22Rv1 (cell line): ENCODE data around the gene NEIL3.
"Not testable (repeated sequence)": the region's sequence is repeated elsewhere in the genome, so short reads cannot be mapped to it uniquely, and the experiment has no call there.

ENCODE experiments used
- H3K27ac ChIP-seq: fragments of 450-650 bp; 2 replicates; pipeline ENCODE4 v1.5.1; 2017
- ZFX ChIP-seq: fragments of 450-650 bp; IDR thresholded peaks from 2 replicates; pipeline ENCODE4 v1.6.1; 2017; ENCODE audit warnings: antibody characterized with exemption, borderline replicate concordance
- TF ChIP-seq, protein P1 (sequence below): fragments of 450-650 bp; IDR thresholded peaks from 2 replicates; pipeline ENCODE4 v1.5.1; 2017; ENCODE audit warnings: mild to moderate bottlenecking

NEIL3 gene

DNA sequence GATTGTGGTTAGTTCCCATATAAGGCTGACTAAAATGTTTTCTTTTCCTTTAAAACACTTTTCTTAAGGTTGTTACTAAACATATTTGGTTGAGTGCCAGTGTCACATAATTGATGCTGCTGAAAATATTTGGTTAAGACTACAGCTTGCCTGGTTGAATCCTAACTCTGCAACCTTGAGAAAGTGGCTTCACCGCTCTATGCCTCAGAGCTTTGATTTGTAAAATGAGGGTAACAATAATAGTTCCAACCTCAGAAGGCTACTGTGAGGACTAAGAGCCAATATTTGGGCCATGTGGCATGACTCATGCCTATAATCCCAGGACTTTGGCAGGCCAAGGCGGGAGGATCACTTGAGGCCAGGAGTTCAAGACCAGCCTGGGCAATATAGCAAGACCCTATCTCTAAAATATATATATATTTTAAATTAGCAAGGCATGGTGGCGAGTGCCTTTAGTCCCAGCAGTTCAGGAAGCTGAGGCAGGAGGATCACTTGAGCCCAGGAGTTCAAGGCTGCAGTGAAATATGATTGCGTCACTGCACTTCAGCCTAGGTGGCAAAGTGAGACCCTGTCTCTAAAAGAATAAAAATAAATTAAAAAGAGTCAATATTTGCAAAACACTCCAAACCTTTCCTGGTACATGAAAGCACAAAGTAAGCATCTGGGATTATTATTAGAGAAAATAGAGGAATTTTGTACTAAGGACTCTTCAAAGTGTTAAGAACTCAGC lies 7.1 kb upstream of the NEIL3 start:
- H3K27ac ChIP-seq: no peak overlapping the region
- TF ChIP-seq, protein P1, sequence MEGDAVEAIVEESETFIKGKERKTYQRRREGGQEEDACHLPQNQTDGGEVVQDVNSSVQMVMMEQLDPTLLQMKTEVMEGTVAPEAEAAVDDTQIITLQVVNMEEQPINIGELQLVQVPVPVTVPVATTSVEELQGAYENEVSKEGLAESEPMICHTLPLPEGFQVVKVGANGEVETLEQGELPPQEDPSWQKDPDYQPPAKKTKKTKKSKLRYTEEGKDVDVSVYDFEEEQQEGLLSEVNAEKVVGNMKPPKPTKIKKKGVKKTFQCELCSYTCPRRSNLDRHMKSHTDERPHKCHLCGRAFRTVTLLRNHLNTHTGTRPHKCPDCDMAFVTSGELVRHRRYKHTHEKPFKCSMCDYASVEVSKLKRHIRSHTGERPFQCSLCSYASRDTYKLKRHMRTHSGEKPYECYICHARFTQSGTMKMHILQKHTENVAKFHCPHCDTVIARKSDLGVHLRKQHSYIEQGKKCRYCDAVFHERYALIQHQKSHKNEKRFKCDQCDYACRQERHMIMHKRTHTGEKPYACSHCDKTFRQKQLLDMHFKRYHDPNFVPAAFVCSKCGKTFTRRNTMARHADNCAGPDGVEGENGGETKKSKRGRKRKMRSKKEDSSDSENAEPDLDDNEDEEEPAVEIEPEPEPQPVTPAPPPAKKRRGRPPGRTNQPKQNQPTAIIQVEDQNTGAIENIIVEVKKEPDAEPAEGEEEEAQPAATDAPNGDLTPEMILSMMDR: no peak
- no peak for TF ChIP-seq ZFX

DNA sequence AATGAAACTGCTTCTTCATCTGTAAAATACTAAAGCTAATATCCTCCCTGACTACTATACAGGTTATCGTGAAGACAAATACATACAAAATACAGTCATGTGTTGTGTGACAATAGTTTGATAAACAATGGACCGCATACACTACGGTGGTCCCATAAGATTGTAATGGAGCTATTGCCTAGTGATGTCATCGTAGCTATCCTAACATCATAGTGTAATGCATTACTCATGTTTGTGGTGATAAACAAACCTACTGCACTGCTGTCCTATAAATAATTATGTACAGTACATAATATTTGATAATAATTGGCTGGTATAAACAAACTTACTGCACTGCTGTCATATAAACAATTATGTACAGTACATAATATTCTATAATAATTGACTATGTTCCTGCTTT lies 5.6 kb upstream of the NEIL3 start:
- TF ChIP-seq, protein P1: no peak
- no peak for TF ChIP-seq ZFX
- no peak overlapping the region for H3K27ac ChIP-seq

DNA sequence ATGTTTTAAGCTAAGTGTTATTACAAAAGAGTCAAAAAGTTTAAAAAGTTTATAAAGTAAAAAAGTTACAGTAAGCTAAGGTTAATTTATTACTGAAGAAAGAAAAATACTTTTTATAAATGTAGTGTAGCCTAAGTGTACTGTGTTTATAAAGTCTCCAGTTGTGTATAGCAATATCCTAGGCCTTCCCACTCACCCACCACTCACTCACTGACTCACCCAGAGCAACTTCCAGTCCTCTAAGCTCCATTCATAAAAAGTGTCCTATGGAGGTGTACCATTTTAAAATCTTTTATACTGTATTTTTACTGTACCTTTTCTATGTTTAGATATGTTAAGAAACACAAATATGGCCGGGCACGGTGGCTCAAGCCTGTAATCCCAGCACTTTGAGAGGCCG lies 4.8 kb upstream of the NEIL3 start:
- H3K27ac ChIP-seq: not testable (repeated sequence)

DNA sequence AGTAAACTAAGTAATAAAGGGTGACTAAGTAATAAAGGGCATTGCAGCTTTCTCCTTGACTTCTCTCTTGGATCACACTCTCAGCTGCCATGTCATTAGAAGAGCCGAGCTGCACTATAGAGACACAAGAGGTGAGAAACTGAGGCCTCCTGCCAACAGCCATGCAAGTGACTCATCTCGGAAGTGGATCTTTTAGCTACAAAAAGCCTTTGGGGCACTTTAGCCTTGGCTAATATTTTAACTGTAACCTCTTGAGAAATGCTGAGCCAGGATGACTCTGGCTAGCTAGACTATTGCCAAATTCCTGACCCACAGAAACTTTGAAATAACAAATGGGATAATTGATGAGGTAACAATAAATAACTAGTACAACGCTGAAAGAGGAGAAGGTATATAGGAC lies 1.5 kb upstream of the NEIL3 start:
- no peak overlapping the region for H3K27ac ChIP-seq
- no peak for TF ChIP-seq ZFX
- TF ChIP-seq, protein P1: no peak

DNA sequence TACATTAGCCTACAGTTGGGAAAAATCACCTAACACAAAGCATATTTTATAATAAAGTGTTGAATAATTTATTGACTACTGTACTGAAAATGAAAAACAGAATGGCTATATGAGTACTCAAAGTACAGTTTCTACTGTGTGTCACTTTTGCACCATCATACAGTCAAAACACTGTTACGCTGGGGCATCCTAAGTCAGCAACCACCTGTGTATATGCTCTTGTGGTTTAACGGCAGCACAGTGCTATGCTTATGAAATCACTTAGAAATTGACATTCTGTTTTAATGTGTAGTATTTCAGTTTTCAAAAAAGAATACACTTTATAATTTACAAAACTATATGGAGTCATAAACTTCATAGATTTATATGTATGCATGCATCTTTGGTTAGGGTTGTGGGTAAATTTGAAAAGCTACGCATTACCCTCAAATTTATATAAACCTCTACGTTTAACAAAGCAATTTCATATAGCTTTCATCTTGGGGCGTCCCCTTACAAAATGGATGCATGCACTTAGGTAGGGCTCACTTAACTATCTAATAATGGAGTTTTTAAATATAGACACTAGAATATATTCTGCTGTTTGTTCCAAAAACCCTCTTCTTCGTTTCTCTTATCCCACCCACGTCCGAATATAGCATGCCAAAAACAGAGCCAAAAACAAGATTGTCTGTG lies 690 bp upstream of the NEIL3 start:
- peak overlapping the region; percentile 69 for H3K27ac ChIP-seq

DNA sequence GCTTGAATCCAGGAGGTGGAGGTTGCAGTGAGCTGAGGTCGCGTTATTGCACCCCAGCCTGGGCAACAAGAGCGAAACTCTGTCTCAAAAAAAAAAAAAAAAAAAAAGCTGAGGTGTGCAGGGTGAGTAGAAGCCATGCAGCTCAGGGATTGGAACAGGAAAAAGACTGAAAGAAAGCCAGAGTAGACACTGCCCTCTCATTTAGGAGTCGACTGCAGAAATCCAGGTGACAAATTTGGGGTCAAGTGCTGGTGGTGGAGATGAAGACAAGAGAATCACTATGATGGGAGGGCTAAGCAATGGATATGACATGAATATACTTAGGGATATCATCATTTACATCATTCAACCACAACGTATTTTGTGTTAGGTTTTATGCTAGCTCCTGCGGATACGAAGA lies 1.9 kb downstream of the NEIL3 start:
- TF ChIP-seq ZFX: no peak
- TF ChIP-seq, protein P1: no peak
- H3K27ac ChIP-seq: no peak overlapping the region

More for the DNA sequence above, 690 bp upstream of the NEIL3 start:
- no peak for TF ChIP-seq ZFX
- TF ChIP-seq, protein P1: no peak

DNA sequence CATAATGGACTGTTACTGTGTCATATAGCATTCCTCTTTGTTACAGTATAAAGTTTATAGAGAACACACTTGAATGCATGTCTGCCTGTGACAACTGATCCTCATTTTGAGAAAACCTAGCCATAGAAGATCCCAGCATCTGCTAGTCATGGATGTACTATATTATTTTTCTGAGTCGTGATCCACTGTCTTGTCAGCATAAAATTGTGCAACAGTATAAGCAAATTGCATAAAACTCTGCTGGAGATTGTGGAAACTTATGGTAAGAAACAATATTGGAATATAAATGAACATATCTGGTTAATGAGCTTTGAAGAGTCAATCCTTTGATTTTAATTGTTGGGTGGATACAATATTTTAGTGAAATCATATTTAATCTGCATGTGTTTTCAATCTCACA lies 3.6 kb downstream of the NEIL3 start:
- no peak overlapping the region for H3K27ac ChIP-seq
- TF ChIP-seq, protein P1: no peak
- no peak for TF ChIP-seq ZFX
